GM11168 (cell line): ENCODE data around the gene PAX5.

Experiments used
- in situ Hi-C: fragments of 300-500 bp; cut with MboI; formaldehyde crosslinking; loops from one replicate; pipeline ENCODE4 v1.12.0; 2022; ENCODE audit warnings: low sequenced_read_pairs; ENCODE audit not compliant: unreplicated experiment

The PAX5 gene

GRCh38 chr9:36842560-36843530 lies 191.2 kb downstream of the PAX5 start:
- in situ Hi-C loops = no loop called here

GRCh38 chr9:36840898-36841536 lies 193.1 kb downstream of the PAX5 start:
- in situ Hi-C loops = no loop called here

GRCh38 chr9:36839131-36839885 lies 194.8 kb downstream of the PAX5 start:
- in situ Hi-C loops = no loop called here

DNA sequence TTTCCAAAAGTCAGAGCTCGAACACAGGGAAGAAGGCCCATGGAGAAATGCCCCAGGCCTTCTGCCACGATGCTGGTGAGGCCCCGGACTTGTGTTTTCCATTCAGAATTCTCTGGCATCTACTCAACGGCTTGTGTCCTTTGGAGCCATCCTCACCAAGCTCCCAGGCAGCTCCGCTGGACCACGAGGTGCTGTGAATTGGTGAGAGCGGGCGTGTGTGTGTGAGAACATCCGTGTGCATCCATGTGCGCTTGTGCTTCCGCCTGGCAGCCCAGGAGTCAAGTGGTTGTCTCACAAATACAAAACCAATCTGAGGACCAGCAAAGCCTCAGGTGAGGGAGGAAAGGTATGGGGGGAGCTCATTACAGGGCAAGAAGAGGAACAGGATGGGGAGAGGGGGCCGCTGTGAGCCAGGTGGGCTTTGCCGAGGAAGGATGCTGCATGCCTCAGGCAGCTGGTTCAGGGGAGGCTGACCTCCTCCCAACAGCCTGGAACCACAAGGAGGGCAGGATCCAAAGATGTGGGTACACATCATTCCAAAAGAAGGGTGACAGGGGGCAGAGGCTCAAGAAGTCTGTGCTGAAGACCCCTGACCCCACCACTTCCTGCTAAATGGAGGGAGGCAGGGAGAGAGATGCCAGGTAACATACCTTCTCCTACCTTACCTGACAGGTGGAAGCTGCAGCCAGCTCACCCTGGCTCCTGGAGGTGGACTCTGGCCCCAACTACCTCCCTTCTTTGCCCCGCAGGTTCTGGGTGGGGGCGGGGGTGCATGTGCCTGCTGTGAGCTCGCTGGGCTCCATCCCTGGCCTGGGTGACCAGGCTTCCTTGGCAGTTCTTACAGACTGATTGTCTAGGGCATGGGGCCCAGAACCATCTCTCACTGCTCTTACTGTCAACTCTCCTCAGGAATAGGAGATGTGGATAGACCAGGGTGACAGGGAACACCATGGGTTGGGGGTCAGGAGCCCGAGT lies 196.3 kb downstream of the PAX5 start:
- in situ Hi-C loops = no loop called here

DNA sequence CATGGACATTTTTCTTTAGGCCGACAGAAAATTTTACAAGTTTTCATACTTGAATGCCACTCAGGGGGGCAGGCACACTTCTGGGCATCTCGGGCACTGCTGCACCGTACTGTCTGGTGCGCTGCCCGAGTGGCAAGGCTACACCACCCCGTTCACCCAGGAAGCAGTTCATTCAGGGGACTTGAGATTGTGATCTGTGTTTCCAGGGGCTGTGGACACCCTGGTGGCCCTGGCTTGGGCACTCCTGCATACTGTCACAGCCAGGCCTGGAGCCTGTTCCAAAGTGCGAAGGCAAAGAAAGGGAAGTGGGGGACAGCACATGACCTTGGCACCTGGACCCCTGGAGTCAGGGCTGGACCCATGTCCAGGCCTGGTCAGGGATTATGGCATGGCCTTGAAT lies 197.6 kb downstream of the PAX5 start:
- in situ Hi-C loops = no loop called here

- in situ Hi-C loops = no loop called here
Observed at GRCh38 chr9:36835271-36835996, 198.6 kb downstream of the PAX5 start.

DNA sequence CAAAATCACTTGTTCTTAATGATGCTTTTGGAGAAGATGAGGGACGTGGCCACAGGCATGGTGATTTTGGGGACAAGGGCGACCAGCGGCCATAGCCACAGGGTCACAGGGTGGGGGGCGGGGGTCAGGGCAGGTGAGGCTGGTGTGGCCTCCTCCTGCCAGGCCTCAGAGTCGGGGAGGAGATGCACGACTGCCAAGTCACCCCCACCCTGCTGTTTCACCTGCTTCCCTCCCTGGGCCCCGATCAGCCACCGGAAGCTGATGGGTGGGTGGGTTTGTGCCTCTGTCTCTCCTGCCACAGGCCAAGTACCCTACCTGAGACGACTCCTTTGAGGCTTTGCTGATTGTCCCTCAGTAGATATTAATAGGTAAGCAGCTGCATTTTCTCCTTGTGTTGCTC lies 199.3 kb downstream of the PAX5 start:
- in situ Hi-C loops = no loop called here

- in situ Hi-C loops = no loop called here
Observed at GRCh38 chr9:36833954-36834353, 200.1 kb downstream of the PAX5 start.

DNA sequence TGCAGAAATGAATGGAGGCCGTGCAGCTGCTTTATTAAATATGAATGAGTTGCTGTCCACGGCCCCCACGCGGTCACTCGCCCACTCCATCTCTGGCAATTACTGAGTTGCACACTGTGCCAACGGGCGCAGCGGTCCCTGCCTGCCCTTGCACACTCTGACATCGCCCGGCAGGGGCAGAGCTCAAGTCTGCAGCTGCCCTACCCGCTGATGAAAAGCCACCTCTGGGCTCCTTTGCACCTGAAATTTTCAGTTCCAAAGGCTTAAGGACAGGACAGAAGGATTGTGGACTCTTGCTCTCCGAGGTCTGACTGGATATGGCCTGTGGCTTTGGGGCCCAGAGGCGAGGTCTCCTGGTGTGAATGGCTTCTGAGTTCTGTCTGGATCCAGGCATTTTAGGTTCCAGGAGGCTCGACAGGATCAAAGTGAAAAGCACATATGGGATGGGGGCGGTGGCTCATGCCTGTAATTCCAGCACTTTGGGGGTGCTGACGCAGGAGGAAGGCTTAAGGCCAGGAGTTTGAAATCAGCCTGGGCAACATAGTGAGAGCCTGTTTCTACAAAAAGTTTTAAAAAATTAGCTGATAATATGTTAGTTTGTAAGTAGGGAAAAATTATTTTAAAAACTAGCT lies 201.8 kb downstream of the PAX5 start:
- in situ Hi-C loops = no loop called here

DNA sequence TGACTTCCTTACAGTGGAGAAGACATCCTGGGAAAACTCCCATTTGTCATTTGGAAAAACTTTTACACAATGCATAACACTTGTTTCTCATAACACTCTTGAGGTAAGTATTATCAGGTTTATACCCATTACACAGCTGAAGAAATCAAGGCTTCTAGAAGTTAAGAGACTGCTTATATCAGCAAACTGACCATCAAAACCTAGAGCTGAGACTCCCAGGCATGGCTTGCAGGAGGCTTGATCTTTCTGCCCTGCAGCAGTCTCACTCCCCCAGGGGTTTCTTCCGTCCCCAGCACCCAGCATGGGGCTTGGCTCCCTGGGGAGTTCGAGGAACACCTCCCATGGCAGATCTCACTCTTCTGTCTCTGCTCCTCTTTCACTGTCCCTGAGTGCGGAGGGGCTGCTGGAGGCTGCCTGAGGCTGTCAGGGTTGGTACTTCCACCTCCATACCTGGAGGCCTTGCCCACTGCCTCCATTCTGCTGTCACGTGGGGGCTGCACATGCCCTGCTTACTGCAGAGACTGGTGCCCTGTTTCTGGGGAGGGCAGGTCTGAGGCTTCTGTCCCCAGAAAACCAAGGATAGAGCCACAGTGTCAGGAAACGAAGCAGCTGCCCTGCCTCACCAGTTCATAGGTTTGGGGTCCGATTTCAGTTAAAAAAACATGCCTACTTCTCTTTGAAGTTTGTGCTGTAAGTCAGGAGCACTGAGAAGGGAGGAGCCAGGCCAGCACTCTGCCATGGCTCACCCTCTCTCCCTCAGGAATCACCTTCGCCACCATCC lies 202.5 kb downstream of the PAX5 start:
- in situ Hi-C loops = no loop called here

GRCh38 chr9:36828611-36829013 lies 205.5 kb downstream of the PAX5 start:
- in situ Hi-C loops = no loop called here

GRCh38 chr9:36827593-36827992 lies 206.5 kb downstream of the PAX5 start:
- in situ Hi-C loops = no loop called here

- in situ Hi-C loops = no loop called here
Observed at GRCh38 chr9:36826581-36826980, 207.5 kb downstream of the PAX5 start.

DNA sequence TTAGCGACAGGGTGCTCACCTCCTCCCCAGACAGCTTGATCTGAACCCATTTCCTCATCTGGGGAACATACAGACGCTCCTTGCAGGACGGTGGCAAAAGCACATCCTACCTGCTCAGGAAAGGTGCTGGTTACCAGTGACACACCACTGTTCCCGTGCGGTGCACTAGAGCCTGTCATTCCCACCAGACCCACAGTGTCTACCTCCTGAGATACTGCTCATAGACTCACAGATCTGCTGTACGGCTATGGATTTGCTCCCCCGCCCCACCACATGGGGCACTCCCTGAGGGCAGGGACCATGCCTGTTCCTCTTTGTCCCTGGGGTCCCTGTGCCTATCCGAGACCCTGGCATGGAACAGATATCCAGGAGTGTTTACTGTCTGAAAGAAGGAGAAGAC lies 208.9 kb downstream of the PAX5 start:
- in situ Hi-C loops = no loop called here

- in situ Hi-C loops = no loop called here
Observed at GRCh38 chr9:36823934-36824333, 210.1 kb downstream of the PAX5 start.

GRCh38 chr9:36823466-36823865 lies 210.6 kb downstream of the PAX5 start:
- in situ Hi-C loops = no loop called here

GRCh38 chr9:36822201-36822600 lies 211.9 kb downstream of the PAX5 start:
- in situ Hi-C loops = no loop called here

DNA sequence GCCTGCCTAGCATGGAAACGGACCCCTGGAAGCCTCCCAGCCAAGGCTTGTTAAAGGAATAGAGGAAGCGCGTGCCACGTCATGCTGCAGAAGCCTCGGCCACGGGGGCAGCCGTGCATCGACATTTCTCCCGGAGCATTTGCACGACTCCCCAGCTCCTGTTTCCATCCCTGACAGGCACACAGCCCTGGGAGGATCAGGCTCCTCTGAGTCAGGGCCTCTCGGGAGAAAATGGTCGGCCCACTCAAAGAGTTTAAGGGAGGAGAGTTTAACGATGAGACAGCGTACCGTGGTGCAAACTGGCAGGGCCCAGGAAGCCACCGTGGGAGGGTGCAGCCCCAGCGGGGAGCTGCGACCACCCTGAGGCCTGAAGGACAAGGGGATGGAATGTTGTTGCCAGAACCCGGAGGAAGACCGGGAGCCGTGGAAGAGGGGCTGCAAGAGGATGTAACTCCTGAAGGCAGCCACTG lies 213.6 kb downstream of the PAX5 start:
- in situ Hi-C loops = no loop called here
